ENCODE measurements around the gene PPIF. TPM values are rescaled to one million over a fixed set of nuclear protein-coding genes. Genes with fewer than 3 reads are reported as not detected.

PPIF gene
- total and polyA plus RNA-seq, 2 of the 13 experiments (the other 11 are each of a cell fraction or from before 2014, with no cell fraction given), result 147 to 157 TPM

- TF ChIP-seq, protein P1, sequence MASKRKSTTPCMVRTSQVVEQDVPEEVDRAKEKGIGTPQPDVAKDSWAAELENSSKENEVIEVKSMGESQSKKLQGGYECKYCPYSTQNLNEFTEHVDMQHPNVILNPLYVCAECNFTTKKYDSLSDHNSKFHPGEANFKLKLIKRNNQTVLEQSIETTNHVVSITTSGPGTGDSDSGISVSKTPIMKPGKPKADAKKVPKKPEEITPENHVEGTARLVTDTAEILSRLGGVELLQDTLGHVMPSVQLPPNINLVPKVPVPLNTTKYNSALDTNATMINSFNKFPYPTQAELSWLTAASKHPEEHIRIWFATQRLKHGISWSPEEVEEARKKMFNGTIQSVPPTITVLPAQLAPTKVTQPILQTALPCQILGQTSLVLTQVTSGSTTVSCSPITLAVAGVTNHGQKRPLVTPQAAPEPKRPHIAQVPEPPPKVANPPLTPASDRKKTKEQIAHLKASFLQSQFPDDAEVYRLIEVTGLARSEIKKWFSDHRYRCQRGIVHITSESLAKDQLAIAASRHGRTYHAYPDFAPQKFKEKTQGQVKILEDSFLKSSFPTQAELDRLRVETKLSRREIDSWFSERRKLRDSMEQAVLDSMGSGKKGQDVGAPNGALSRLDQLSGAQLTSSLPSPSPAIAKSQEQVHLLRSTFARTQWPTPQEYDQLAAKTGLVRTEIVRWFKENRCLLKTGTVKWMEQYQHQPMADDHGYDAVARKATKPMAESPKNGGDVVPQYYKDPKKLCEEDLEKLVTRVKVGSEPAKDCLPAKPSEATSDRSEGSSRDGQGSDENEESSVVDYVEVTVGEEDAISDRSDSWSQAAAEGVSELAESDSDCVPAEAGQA (IDR thresholded peaks at IDR 0.05; ENCODE audit: low read depth), result no peak
- TF ChIP-seq, protein P1 (CRISPR knock-in tag; IDR thresholded peaks at IDR 0.05; ENCODE audit: borderline replicate concordance), result no peak
Observed at GRCh38 chr10:79323602-79324001, 23.7 kb upstream of the PPIF start (continued).

- H3K4me3 ChIP-seq (replicated peaks in 1 of 3; ENCODE audit: insufficient read depth in 1 of 3, low read depth in 2 of 3, low read length in 3 of 3), result no peak overlapping the region
- H3K79me2 ChIP-seq (ENCODE audit: insufficient read depth, low read length), result no peaks in the 10 kb centered on the region
- WGBS (ENCODE audit: low lambda C conversion rate), result 55% methylated on average over 10 of the region's 10 CpGs
- no peaks in the 10 kb centered on the region for H3K9me3 ChIP-seq (ENCODE audit: low read length)
- no peak overlapping the region for H3K27ac ChIP-seq (ENCODE audit: extremely low read length, insufficient read depth, low read length)
- intact Hi-C loops (cut with micrococcal nuclease; ENCODE audit: unreplicated experiment), result no loop called here
- no peak overlapping the region for H3K4me2 ChIP-seq (ENCODE audit: low read depth, low read length)
- ChIA-PET CTCF (ENCODE audit: low intra/inter-chr PET ratio, low total read pairs) (no interaction called here), POLR2A (interaction anchor here (1.1 to 3.0 kb wide), 2 partner anchors 12 to 24 kb away, joined by 3 to 8 read pairs; partner anchors contain the start of gene PPIF)
- H4K20me1 ChIP-seq (ENCODE audit: insufficient read depth, low read length), result no peaks in the 10 kb centered on the region
- no peaks in the 10 kb centered on the region for H3K36me3 ChIP-seq (replicated peaks in 1 of 2; ENCODE audit: control insufficient read depth in 1 of 2, insufficient read depth in 2 of 2, low read length in 2 of 2)
- FAIRE-seq (no peak), ATAC-seq (no peak), DNase-seq (ENCODE audit: low spot score) (no peak)
- TF ChIP-seq ZMYM3 (CRISPR knock-in tag; IDR thresholded peaks at IDR 0.05), result no peak
- TF ChIP-seq ZHX1 (CRISPR knock-in tag; IDR thresholded peaks at IDR 0.05; ENCODE audit: low read depth), result no peak
- TF ChIP-seq ZNF20 (CRISPR knock-in tag; IDR thresholded peaks at IDR 0.05), result no peak
- no peak for TF ChIP-seq POLR2AphosphoS2 (IDR thresholded peaks at IDR 0.05; ENCODE audit: low read depth, low read length)
- no peak for TF ChIP-seq CERS6 (CRISPR knock-in tag; IDR thresholded peaks at IDR 0.05)
- TF ChIP-seq ZNF546 (CRISPR knock-in tag; conservative IDR thresholded peaks at IDR 0.05), result no peak
- TF ChIP-seq NFKB2 (CRISPR knock-in tag; IDR thresholded peaks at IDR 0.05; ENCODE audit: borderline replicate concordance), result no peak
- TF ChIP-seq ZNF460 (CRISPR knock-in tag; IDR thresholded peaks at IDR 0.05; ENCODE audit: borderline replicate concordance), result no peak
- H3K27me3 ChIP-seq (ENCODE audit: control insufficient read depth in 1 of 2, insufficient read depth in 2 of 2, low read length in 2 of 2), result 0 out of 5 replicates have a peak, but pooled peaks cover 0 to 3% of the 10 kb centered on the region in 2 experiments
- no peak overlapping the region for H3K9ac ChIP-seq (ENCODE audit: insufficient read depth, low read depth, low read length)
- BruUV-seq (replicated peaks), result no TSS peak
- no peak overlapping the region for H2AFZ ChIP-seq (ENCODE audit: low read length)
- H3K4me1 ChIP-seq (ENCODE audit: insufficient read depth, low read length), result peaks cover 10% of the 10 kb centered on the region; the same call in 1 of the 2 replicates
- in situ Hi-C loops (cut with HindIII; ENCODE audit: extremely low pct_ligation_motif_present, low pct_unique_long_range_greater_than_20kb), result no loop called here
Observed at GRCh38 chr10:79324032-79324695, 23.1 kb upstream of the PPIF start.

Data from HepG2 (cell line).